ENCODE measurements around the gene PRKCB.

DNA sequence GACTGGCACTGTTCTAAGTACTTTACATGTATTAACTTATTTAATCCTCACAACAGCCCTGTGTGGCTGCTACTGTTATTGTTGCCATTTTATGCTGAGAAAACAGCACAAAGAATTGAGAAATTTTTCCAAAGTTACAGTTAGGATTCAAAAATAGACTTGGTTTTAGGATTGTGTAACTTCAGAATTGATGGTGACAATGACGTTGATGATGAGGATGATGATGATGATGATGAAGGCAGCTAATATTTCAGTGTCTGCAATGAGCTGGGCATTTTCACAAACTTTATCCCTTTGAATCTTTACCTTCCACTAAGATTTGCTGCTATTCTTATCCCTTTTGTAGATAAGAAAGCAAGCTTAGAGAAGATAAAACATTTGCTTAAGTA, 22.1 kb downstream of the PRKCB start:
- TF ChIP-seq POLR2A (IDR thresholded peaks at IDR 0.05), result no peak
- TF ChIP-seq, protein P1, sequence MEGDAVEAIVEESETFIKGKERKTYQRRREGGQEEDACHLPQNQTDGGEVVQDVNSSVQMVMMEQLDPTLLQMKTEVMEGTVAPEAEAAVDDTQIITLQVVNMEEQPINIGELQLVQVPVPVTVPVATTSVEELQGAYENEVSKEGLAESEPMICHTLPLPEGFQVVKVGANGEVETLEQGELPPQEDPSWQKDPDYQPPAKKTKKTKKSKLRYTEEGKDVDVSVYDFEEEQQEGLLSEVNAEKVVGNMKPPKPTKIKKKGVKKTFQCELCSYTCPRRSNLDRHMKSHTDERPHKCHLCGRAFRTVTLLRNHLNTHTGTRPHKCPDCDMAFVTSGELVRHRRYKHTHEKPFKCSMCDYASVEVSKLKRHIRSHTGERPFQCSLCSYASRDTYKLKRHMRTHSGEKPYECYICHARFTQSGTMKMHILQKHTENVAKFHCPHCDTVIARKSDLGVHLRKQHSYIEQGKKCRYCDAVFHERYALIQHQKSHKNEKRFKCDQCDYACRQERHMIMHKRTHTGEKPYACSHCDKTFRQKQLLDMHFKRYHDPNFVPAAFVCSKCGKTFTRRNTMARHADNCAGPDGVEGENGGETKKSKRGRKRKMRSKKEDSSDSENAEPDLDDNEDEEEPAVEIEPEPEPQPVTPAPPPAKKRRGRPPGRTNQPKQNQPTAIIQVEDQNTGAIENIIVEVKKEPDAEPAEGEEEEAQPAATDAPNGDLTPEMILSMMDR (IDR thresholded peaks at IDR 0.05), result no peak

Measured in testis (tissue), 2 donors.